Neural cell (in vitro differentiated cells): Measurements from ENCODE around the gene TRMT1.

ENCODE experiments used
- EZH2 ChIP-seq: fragments of 200-600, 300-800 bp; shearing (Covaris generic), sonication (generic); IDR thresholded peaks from 2 replicates; pipeline ENCODE4 v1.6.1; 2014; ENCODE audit warnings: antibody characterized with exemption, low read length, borderline replicate concordance, mild to moderate bottlenecking; ENCODE audit not compliant: insufficient read depth, poor library complexity, severe bottlenecking
- RAD21 ChIP-seq: fragments of 450-650 bp; conservative IDR thresholded peaks from 2 replicates; pipeline ENCODE4 v1.6.1; 2014; ENCODE audit warnings: antibody characterized with exemption, mild to moderate bottlenecking, moderate library complexity
- TF ChIP-seq, protein P1 (sequence below): fragments of 450-650 bp; IDR thresholded peaks from 2 replicates; pipeline ENCODE4 v1.5.1; 2014; ENCODE audit warnings: antibody characterized with exemption, mild to moderate bottlenecking, moderate library complexity; ENCODE audit not compliant: poor library complexity, severe bottlenecking

DNA sequence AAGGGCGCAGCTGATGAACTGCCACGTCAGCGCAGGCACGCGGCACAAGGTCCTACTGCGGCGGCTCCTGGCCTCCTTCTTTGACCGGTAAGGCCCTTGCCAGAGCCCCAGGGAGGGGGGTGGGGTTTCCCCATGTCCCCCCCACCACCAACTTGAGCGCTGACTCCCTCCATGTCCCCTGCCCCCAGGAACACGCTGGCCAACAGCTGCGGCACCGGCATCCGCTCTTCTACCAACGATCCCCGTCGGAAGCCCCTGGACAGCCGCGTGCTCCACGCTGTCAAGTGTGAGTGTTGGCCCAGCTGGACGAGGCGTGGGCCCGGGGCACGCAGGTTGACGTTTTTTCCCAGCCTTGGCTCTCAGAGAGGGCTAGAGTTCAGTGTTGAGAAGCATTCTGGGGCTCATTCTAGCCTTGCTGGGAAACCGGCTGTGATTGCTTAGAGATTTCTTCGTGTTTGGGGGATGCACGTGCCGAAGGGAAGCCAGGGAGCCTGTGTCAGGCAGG lies 20.8 kb upstream of the TRMT1 start:
- TF ChIP-seq, protein P1, sequence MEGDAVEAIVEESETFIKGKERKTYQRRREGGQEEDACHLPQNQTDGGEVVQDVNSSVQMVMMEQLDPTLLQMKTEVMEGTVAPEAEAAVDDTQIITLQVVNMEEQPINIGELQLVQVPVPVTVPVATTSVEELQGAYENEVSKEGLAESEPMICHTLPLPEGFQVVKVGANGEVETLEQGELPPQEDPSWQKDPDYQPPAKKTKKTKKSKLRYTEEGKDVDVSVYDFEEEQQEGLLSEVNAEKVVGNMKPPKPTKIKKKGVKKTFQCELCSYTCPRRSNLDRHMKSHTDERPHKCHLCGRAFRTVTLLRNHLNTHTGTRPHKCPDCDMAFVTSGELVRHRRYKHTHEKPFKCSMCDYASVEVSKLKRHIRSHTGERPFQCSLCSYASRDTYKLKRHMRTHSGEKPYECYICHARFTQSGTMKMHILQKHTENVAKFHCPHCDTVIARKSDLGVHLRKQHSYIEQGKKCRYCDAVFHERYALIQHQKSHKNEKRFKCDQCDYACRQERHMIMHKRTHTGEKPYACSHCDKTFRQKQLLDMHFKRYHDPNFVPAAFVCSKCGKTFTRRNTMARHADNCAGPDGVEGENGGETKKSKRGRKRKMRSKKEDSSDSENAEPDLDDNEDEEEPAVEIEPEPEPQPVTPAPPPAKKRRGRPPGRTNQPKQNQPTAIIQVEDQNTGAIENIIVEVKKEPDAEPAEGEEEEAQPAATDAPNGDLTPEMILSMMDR, result no peak
- no peak for TF ChIP-seq EZH2
- no peak for TF ChIP-seq RAD21
